GM23338 (cell line): Measurements from ENCODE around the gene C1orf115. TPM values are rescaled to one million over a fixed set of nuclear protein-coding genes. Genes with fewer than 3 reads are reported as not detected.

ENCODE experiments used
- ATAC-seq: fragments of 200-7000 bp; cut with Tn5 transposase; 3 replicates; pipeline ENCODE4 v1.9.1; 2020
- DNase-seq: peaks from one replicate; pipeline ENCODE4 v3.0.0-alpha.2; 2015; ENCODE audit warnings: low spot score
- H2AFZ ChIP-seq: fragments of 200-600 bp; sonication (generic); 2 replicates; pipeline ENCODE4 v1.8.0; 2016; ENCODE audit warnings: antibody characterized with exemption, mild to moderate bottlenecking, moderate library complexity
- H3F3A ChIP-seq: fragments of 200-600 bp; sonication (generic); replicated peaks from 2 replicates; pipeline ENCODE4 v1.8.0; 2017; ENCODE audit warnings: antibody characterized with exemption, mixed run types, low read depth
- H3K27ac ChIP-seq: fragments of 200-600 bp; sonication (generic); 2 replicates; pipeline ENCODE4 v1.6.1; 2016; ENCODE audit warnings: low read depth
- H3K27me3 ChIP-seq: fragments of 200-600 bp; sonication (generic); 2 replicates; pipeline ENCODE4 v1.8.0; 2016; ENCODE audit warnings: mild to moderate bottlenecking, mixed run types, moderate library complexity; ENCODE audit not compliant: insufficient read depth
- H3K36me3 ChIP-seq: fragments of 200-600 bp; sonication (generic); 2 replicates; pipeline ENCODE4 v1.8.0; 2016; ENCODE audit warnings: mild to moderate bottlenecking; ENCODE audit not compliant: insufficient read depth
- H3K4me1 ChIP-seq: fragments of 200-600 bp; sonication (generic); 2 replicates; pipeline ENCODE4 v1.8.0; 2016; ENCODE audit warnings: mild to moderate bottlenecking, moderate library complexity; ENCODE audit not compliant: insufficient read depth
- H3K4me2 ChIP-seq: fragments of 200-600 bp; sonication (generic); 2 replicates; pipeline ENCODE4 v1.7.1; 2017; ENCODE audit warnings: mixed run types
- H3K4me3 ChIP-seq: fragments of 200-600 bp; sonication (generic); 2 replicates; pipeline ENCODE4 v1.6.1; 2016; ENCODE audit warnings: mixed run types
- H3K79me2 ChIP-seq: fragments of 200-600 bp; sonication (generic); replicated peaks from 2 replicates; pipeline ENCODE4 v1.8.0; 2017; ENCODE audit warnings: mild to moderate bottlenecking; ENCODE audit not compliant: insufficient read depth
- H3K9me2 ChIP-seq: fragments of 200-600 bp; sonication (generic); 2 replicates; pipeline ENCODE4 v1.8.0; 2017; ENCODE audit not compliant: insufficient read depth
- H4K20me1 ChIP-seq: fragments of 200-600 bp; sonication (generic); replicated peaks from 2 replicates; pipeline ENCODE4 v1.8.0; 2017; ENCODE audit warnings: mild to moderate bottlenecking; ENCODE audit not compliant: insufficient read depth
- H3K27ac Mint-ChIP-seq: 2 replicates; pipeline ENCODE4 v1.8.0; 2020; ENCODE audit warnings: inconsistent platforms, mild to moderate bottlenecking, moderate library complexity, mixed read lengths
- H3K27me3 Mint-ChIP-seq: 3 replicates; pipeline ENCODE4 v1.8.0; 2022; ENCODE audit warnings: low read depth, mild to moderate bottlenecking, moderate library complexity, mixed read lengths, inconsistent platforms; ENCODE audit not compliant: insufficient read depth, poor library complexity
- H3K36me3 Mint-ChIP-seq: 3 replicates; pipeline ENCODE4 v1.8.0; 2021; ENCODE audit warnings: low read depth, mild to moderate bottlenecking, inconsistent platforms, moderate library complexity, mixed read lengths
- H3K4me1 Mint-ChIP-seq: 3 replicates; pipeline ENCODE4 v1.8.0; 2020; ENCODE audit warnings: mild to moderate bottlenecking, inconsistent platforms, mixed read lengths
- H3K4me3 Mint-ChIP-seq: 3 replicates; pipeline ENCODE4 v1.8.0; 2021; ENCODE audit warnings: moderate library complexity, mild to moderate bottlenecking, inconsistent platforms, mixed read lengths
- H3K9me3 Mint-ChIP-seq: 3 replicates; pipeline ENCODE4 v1.8.0; 2020; ENCODE audit warnings: moderate library complexity, mild to moderate bottlenecking, inconsistent platforms, mixed read lengths
- CREB1 ChIP-seq: fragments of 250-450 bp; sonication (Bioruptor Pico); IDR thresholded peaks from 2 replicates; pipeline ENCODE4 v1.5.0; 2020; ENCODE audit warnings: low read depth, mild to moderate bottlenecking, moderate library complexity
- EZH2 ChIP-seq: fragments of 200-600 bp; sonication (generic); IDR thresholded peaks from one replicate; pipeline ENCODE4 v1.8.0; 2017; ENCODE audit warnings: antibody characterized with exemption, mild to moderate bottlenecking, low read depth; ENCODE audit not compliant: unreplicated experiment
- EZH2phosphoT487 ChIP-seq: fragments of 200-600 bp; sonication (generic); IDR thresholded peaks from one replicate; pipeline ENCODE4 v1.8.1; 2018; ENCODE audit warnings: antibody characterized with exemption; ENCODE audit not compliant: unreplicated experiment
- JUNB ChIP-seq: IDR thresholded peaks from one replicate; pipeline ENCODE4 v1.6.1; 2016; ENCODE audit warnings: antibody characterized with exemption; ENCODE audit not compliant: unreplicated experiment
- NANOG ChIP-seq: IDR thresholded peaks from 2 replicates; pipeline ENCODE4 v1.6.1; 2016; ENCODE audit warnings: antibody characterized with exemption, borderline replicate concordance
- POLR2AphosphoS5 ChIP-seq: IDR thresholded peaks from 2 replicates; pipeline ENCODE4 v1.6.1; 2016; ENCODE audit warnings: antibody characterized with exemption, low read depth
- STAT1 ChIP-seq: IDR thresholded peaks from one replicate; pipeline ENCODE4 v1.6.1; 2016; ENCODE audit warnings: antibody characterized with exemption; ENCODE audit not compliant: unreplicated experiment
- ZNF114 ChIP-seq: fragments of 250-450 bp; sonication (Bioruptor Pico); IDR thresholded peaks from 2 replicates; pipeline ENCODE4 v1.5.0; 2020; ENCODE audit warnings: mild to moderate bottlenecking, moderate library complexity
- ZNF331 ChIP-seq: fragments of 250-450 bp; sonication (Bioruptor Pico); IDR thresholded peaks from 2 replicates; pipeline ENCODE4 v1.5.0; 2020; ENCODE audit warnings: low read depth, mild to moderate bottlenecking, moderate library complexity
- polyA plus RNA-seq: library from polyadenylated mRNA; unstranded; fragments of >200 nt; fragmentation: Nextera tagmentation; extraction: Ambion mirVana; gene quantifications from 2 replicates; pipeline ENCODE4 v1.2.1, GENCODE V29; 2016
- total RNA-seq: library from RNA; depleted of rRNA; stranded (reverse); fragments of >200 nt; shearing (Covaris generic); gene quantifications from 2 replicates; pipeline ENCODE4 v1.2.3, GENCODE V29; 2014
- TF ChIP-seq, protein P1 (sequence below), 2 experiments: fragments of 200-600 bp in 1 of 2; sonication (generic) in 1 of 2; conservative IDR thresholded peaks; 2 replicates each; pipeline versions ENCODE4 v1.5.1 to v1.6.1; 2016 to 2017; ENCODE audit warnings: antibody characterized with exemption in 2 of 2, low read depth in 2 of 2, mild to moderate bottlenecking in 2 of 2, moderate library complexity in 1 of 2
- TF ChIP-seq, protein P2 (sequence below): IDR thresholded peaks from one replicate; pipeline ENCODE4 v1.6.1; 2018; ENCODE audit warnings: antibody characterized with exemption; ENCODE audit not compliant: unreplicated experiment
- TF ChIP-seq, protein P3 (sequence below): IDR thresholded peaks from 2 replicates; pipeline ENCODE4 v1.6.1; 2016; ENCODE audit warnings: antibody characterized with exemption

C1orf115 gene
- total and polyA plus RNA-seq, 2 experiments from 2014 or later: 2.5 to 6.0 TPM

DNA sequence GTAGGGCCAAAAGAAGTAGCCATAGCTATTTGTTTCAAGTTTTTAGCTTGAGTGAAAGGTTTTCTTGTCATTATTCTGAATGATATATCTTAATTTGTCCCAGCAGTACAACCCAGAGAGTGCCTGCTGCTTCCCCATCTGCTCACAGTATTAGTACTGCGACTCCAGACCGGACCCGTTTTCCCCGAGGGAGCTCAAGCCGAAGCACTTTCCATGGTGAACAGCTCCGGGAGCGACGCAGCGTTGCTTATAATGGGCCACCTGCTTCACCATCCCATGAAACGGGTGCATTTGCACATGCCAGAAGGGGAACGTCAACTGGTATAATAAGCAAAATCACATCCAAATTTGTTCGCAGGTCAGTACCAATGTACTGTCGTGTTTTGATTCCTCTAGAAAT lies 37.2 kb upstream of the C1orf115 start (continued):
- TF ChIP-seq, protein P1, sequence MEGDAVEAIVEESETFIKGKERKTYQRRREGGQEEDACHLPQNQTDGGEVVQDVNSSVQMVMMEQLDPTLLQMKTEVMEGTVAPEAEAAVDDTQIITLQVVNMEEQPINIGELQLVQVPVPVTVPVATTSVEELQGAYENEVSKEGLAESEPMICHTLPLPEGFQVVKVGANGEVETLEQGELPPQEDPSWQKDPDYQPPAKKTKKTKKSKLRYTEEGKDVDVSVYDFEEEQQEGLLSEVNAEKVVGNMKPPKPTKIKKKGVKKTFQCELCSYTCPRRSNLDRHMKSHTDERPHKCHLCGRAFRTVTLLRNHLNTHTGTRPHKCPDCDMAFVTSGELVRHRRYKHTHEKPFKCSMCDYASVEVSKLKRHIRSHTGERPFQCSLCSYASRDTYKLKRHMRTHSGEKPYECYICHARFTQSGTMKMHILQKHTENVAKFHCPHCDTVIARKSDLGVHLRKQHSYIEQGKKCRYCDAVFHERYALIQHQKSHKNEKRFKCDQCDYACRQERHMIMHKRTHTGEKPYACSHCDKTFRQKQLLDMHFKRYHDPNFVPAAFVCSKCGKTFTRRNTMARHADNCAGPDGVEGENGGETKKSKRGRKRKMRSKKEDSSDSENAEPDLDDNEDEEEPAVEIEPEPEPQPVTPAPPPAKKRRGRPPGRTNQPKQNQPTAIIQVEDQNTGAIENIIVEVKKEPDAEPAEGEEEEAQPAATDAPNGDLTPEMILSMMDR (conservative IDR thresholded peaks at IDR 0.05; ENCODE audit: low read depth in 2 of 2): no peak
- TF ChIP-seq ZNF331: no peak
- TF ChIP-seq JUNB: no peak
- no peak for TF ChIP-seq EZH2phosphoT487
- no peak for TF ChIP-seq CREB1 (CRISPR knock-in tag)

DNA sequence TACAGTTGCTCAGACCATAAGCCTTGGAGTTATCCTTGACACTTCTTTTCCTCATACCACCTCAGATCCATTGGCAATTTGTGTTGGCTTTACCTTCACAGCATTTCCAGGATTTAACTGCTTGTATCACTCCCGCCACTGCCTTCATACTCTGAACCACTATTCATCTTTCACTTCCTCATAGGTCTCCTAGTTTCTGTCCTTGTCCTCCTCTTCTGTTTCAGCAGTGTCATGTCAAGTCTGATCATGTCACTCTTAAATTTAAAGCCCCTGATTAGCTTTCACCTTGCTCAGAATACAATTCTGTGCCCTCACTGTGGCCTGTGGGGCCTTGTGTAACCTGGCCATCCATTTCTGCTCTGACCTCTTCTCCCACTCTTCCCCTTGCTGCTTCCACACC lies 34.7 kb upstream of the C1orf115 start:
- Histone ChIP-seq H3F3A (no peaks in the 10 kb centered on the region), H3K9me2 (no peaks in the 10 kb centered on the region), H3K4me2 (no peak overlapping the region), H3K4me3 (no peak overlapping the region), H4K20me1 (no peaks in the 10 kb centered on the region), H3K79me2 (no peaks in the 10 kb centered on the region), H3K27ac (no peak overlapping the region), H3K27me3 (no peaks in the 10 kb centered on the region), H3K4me1 (no peaks in the 10 kb centered on the region), H3K36me3 (peaks cover 12% of the 10 kb centered on the region; the same call in 1 of the 2 replicates), H2AFZ (no peak overlapping the region)
- no peak for TF ChIP-seq CREB1 (CRISPR knock-in tag)
- no peak for TF ChIP-seq POLR2AphosphoS5
- no peak for TF ChIP-seq ZNF331
- no peak for TF ChIP-seq STAT1
- ATAC-seq (no peak), DNase-seq (no peak)
- no peaks in the 10 kb centered on the region for H3K27me3 Mint-ChIP-seq
- H3K9me3 Mint-ChIP-seq: no peaks in the 10 kb centered on the region
- H3K4me1 Mint-ChIP-seq: peaks cover 7% of the 10 kb centered on the region; the same call in 2 of the 3 replicates
- H3K27ac Mint-ChIP-seq: no peak overlapping the region
- H3K36me3 Mint-ChIP-seq: peaks cover 6% of the 10 kb centered on the region; the same call in 2 of the 3 replicates
- H3K4me3 Mint-ChIP-seq: no peak overlapping the region

DNA sequence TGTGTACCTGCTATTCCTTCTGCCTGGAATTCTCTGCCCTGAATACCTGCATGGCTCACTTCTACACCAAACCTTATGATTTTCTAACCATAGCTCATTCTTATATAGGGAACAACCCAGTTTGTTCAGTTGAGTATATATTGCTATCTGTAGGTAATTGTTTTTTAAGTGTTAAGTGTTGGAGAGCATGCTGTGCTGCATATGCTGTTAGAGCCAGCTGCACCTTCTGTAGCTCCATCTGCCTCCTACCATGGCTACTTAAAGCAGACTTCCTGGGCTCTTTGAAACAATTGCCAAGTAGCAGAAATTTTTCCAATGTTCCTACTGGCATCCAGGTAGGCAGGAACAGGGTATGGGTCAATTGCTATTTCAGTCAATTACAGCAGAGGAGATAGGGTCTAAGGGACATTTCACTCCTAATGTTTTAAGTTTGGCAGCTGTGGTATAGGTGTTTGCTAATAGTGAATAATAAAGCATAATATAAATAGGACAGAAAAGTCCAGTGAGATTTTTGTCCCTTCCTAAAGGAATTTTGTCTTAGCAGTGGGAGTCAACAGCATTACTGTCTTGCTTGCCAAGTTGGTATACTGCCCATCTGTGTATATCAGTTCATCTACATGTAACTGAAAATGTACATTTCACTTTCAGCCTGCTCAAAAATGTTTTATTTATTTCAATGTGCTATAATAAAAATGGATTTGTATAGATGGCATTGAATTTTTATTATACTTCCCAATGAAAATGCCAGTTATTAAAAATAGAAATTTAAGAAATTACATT lies 34.0 kb upstream of the C1orf115 start:
- peaks cover 12% of the 10 kb centered on the region; the same call in 1 of the 2 replicates for H3K36me3 ChIP-seq
- DNase-seq: no peak
- H3K4me3 Mint-ChIP-seq: no peak overlapping the region
- TF ChIP-seq, protein P2, sequence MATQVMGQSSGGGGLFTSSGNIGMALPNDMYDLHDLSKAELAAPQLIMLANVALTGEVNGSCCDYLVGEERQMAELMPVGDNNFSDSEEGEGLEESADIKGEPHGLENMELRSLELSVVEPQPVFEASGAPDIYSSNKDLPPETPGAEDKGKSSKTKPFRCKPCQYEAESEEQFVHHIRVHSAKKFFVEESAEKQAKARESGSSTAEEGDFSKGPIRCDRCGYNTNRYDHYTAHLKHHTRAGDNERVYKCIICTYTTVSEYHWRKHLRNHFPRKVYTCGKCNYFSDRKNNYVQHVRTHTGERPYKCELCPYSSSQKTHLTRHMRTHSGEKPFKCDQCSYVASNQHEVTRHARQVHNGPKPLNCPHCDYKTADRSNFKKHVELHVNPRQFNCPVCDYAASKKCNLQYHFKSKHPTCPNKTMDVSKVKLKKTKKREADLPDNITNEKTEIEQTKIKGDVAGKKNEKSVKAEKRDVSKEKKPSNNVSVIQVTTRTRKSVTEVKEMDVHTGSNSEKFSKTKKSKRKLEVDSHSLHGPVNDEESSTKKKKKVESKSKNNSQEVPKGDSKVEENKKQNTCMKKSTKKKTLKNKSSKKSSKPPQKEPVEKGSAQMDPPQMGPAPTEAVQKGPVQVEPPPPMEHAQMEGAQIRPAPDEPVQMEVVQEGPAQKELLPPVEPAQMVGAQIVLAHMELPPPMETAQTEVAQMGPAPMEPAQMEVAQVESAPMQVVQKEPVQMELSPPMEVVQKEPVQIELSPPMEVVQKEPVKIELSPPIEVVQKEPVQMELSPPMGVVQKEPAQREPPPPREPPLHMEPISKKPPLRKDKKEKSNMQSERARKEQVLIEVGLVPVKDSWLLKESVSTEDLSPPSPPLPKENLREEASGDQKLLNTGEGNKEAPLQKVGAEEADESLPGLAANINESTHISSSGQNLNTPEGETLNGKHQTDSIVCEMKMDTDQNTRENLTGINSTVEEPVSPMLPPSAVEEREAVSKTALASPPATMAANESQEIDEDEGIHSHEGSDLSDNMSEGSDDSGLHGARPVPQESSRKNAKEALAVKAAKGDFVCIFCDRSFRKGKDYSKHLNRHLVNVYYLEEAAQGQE: no peak
- TF ChIP-seq POLR2AphosphoS5 (no peak), NANOG (no peak), CREB1 (CRISPR knock-in tag) (no peak), JUNB (no peak), ZNF331 (no peak), EZH2 (no peak), EZH2phosphoT487 (no peak), STAT1 (no peak), ZNF114 (CRISPR knock-in tag) (no peak)
- TF ChIP-seq, protein P1 (conservative IDR thresholded peaks at IDR 0.05; ENCODE audit: low read depth in 2 of 2): no peak
- TF ChIP-seq, protein P3, sequence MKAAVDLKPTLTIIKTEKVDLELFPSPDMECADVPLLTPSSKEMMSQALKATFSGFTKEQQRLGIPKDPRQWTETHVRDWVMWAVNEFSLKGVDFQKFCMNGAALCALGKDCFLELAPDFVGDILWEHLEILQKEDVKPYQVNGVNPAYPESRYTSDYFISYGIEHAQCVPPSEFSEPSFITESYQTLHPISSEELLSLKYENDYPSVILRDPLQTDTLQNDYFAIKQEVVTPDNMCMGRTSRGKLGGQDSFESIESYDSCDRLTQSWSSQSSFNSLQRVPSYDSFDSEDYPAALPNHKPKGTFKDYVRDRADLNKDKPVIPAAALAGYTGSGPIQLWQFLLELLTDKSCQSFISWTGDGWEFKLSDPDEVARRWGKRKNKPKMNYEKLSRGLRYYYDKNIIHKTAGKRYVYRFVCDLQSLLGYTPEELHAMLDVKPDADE: no peak

More for the DNA sequence above, 34.0 kb upstream of the C1orf115 start:
- Histone ChIP-seq H3K27me3 (no peaks in the 10 kb centered on the region), H3K9me2 (no peaks in the 10 kb centered on the region), H3K4me1 (no peaks in the 10 kb centered on the region), H3K4me3 (no peak overlapping the region), H3F3A (no peaks in the 10 kb centered on the region), H3K4me2 (no peak overlapping the region), H4K20me1 (no peaks in the 10 kb centered on the region), H3K27ac (no peak overlapping the region), H3K79me2 (no peaks in the 10 kb centered on the region), H2AFZ (no peak overlapping the region)
- Mint-ChIP-seq H3K36me3 (peaks cover 6% of the 10 kb centered on the region), H3K4me1 (peaks cover 7% of the 10 kb centered on the region; the same call in 2 of the 3 replicates), H3K27me3 (no peaks in the 10 kb centered on the region), H3K27ac (no peak overlapping the region), H3K9me3 (no peaks in the 10 kb centered on the region; the same call in 2 of the 3 replicates)
- no peak for ATAC-seq
